Measurements from ENCODE around the gene C1GALT1C1L. TPM values are rescaled to one million over a fixed set of nuclear protein-coding genes. Genes with fewer than 3 reads are reported as not detected.

C1GALT1C1L gene
- 0.92 TPM for total RNA-seq

DNA sequence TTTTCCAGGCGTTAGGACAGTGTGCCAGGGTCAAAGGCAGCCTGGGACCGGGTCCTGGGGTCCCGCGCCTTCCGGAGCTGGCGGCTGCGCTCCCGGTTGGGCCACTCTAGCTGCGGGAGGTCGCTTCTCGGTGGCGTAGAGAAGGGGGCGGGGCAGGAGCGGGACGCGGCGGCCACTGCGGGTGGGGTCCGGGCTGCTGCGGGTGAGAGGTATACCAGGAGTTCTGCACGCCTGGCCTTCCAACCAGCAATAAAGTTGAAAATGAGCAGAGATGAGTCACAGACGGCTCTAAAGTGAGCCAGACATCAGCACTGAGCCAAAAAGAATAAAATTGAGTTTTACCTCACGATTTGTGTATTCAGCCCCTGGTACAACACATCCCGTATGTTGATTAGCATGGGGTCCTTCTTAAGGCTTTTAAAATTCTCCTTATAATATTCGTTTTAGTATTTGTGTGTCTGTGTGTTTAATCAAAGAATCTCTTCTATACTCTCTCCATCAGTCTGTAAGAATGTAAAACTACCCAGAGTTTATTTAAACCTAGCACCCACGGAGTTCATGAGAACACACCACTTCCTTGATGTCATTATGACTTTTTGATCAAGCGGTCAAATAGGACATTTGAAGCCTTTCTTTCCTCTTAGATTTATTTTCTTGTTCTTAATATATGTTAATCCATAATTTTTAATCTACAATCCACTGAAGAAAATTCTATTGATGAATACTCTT is at the start of gene C1GALT1C1L:
C1GALT1C1L (minus strand) TSS at position 108 of the 729 bp plus-strand sequence; CDS start at position 1, 107 bp downstream.

DNA sequence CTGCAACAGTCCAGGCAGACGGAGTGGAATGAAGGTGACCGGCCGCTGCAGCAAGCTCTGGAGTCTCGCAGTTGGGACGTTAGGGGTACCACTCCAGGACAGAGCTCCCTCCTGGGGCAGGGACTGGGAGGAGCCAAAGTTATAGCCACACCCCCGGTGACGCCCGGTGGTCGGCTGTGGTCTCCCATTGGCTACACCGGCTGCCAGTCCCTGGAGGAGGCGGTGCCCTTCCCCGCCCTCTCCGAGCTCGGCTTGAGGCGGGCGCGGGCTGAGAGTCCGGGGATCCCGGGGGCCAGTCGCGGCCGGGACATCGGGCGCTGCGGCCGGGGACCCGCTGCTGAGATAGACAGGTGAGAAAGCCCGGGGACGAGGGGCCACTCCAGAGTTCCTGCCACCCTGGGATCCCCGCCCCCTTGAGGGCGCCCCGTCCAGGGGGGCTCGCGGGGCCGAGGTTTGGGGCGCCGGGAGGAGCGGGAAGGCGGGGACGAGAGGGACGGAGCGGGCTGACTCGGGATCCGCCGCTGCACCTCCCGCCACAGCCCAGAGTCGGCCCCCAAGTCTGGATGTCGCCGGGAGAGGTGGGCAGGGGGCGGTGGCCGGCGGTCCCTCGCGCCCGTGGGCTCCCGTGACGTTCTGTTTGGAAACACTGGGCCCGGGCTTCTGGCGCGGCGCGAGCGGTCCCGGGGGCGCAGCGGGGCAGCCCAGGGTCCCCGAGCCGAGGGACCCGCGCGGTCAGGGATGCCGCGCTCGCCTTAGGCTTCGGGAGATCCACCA is 39.0 kb downstream of the C1GALT1C1L start, which contains the start of gene PLEKHH2:
PLEKHH2 (plus strand) TSS at position 231 of the 774 bp plus-strand sequence. CDS start 7,414 bp downstream, outside the sequence.

Other genes starting within 250 kb of the C1GALT1C1L start
- 36.2 TPM for gene THADA, start 80.4 kb downstream of the C1GALT1C1L start, total RNA-seq
- 7.6 TPM for gene PLEKHH2, start 39.2 kb downstream of the C1GALT1C1L start, total RNA-seq
- 48.0 TPM for gene DYNC2LI1, start 97.6 kb upstream of the C1GALT1C1L start, total RNA-seq
- 0.23 TPM for gene ABCG5, start 162.4 kb upstream of the C1GALT1C1L start, total RNA-seq
- gene ABCG8, start 162.5 kb upstream of the C1GALT1C1L start, total RNA-seq = 1.2 TPM